Psoas muscle (tissue), 8 donors: ENCODE measurements around the gene TENT5A. TPM values are rescaled to one million over a fixed set of nuclear protein-coding genes. Genes with fewer than 3 reads are reported as not detected.

Source experiments
- ATAC-seq, 4 donors: fragments of 200-7000 bp; cut with Tn5 transposase; one replicate each; pipeline ENCODE4 v1.9.1; 2020; ENCODE audit warnings: moderate library complexity in 3 of 4, mild to moderate bottlenecking in 2 of 4
- DNase-seq, 2 donors: peaks; one replicate each; pipeline ENCODE4 v3.0.0-alpha.2; 2020
- H3K27ac ChIP-seq: fragments of 200-600 bp; one replicate; pipeline ENCODE4 v1.8.0; 2022
- H3K27me3 ChIP-seq, 3 donors: fragments of 200-600 bp in 1 of 3; one replicate each; pipeline versions ENCODE4 v1.6.1 to v1.8.0; 2013 to 2022; ENCODE audit warnings: low read length in 2 of 3, mild to moderate bottlenecking in 2 of 3, moderate library complexity in 1 of 3; ENCODE audit not compliant: insufficient read depth in 3 of 3
- H3K36me3 ChIP-seq, 2 donors: fragments of 200-600 bp in 1 of 2; one replicate each; pipeline versions ENCODE4 v1.6.1 to v1.8.0; 2013 to 2022; ENCODE audit warnings: low read depth in 1 of 2, mild to moderate bottlenecking in 1 of 2, moderate library complexity in 1 of 2; ENCODE audit not compliant: insufficient read depth in 1 of 2
- H3K4me1 ChIP-seq: fragments of 200-600 bp; one replicate; pipeline ENCODE4 v1.8.0; 2022
- H3K4me3 ChIP-seq: fragments of 200-600 bp; one replicate; pipeline ENCODE4 v1.8.0; 2022; ENCODE audit warnings: mild to moderate bottlenecking
- H3K9me3 ChIP-seq: fragments of 200-600 bp; one replicate; pipeline ENCODE4 v1.8.0; 2022
- CTCF ChIP-seq: fragments of 200-600 bp; IDR thresholded peaks from one replicate; pipeline ENCODE4 v1.8.0; 2022; ENCODE audit warnings: antibody characterized with exemption
- WGBS, 3 donors: extraction: QIAGEN DNeasy Blood & Tissue Kit; methylation state at CpG; one replicate each; pipeline versions ENCODE4 v1.1.6 to v1.1.7; 2013; 5-methylcytosine and 5-hydroxymethylcytosine counted together
- intact Hi-C, 2 donors: fragments of 100-400 bp; cut with DNase I; formaldehyde crosslinking; loops; one replicate each; pipeline versions ENCODE4 v1.11.0 to v1.14.2; 2022
- polyA plus RNA-seq, 3 donors: library from polyadenylated mRNA; stranded (reverse); fragments of 200-250 nt; gene quantifications; one replicate each; pipeline ENCODE4 v1.2.3, GENCODE V29; 2013
- total RNA-seq, 4 donors: library from RNA; stranded (reverse); fragmentation: NEBNext Ultra II Directional in 2 of 4; extraction: Animal tissue kit (Norgen Biotek cat#: 25700) in 2 of 4; gene quantifications; one replicate each; pipeline versions ENCODE4 v1.2.1 to v1.2.4, GENCODE V29; 2021 to 2023
- donor health status: healthy with polysubstance abuse.
- donor health status: DM: no; HTN: no; CAD: no; lungs with moderate emphysema.
- donor health status: Bipolar disorder and iron deficiency.
- donor health status: healthy.
- donor health status: DM: yes; HTN: yes; CAD: no.
- donor health status: DM: no; HTN: no; CAD: no.
- donor health status: DM: no; HTN: no; CAD: no.
- donor health status: DM: yes; HTN: yes; CAD: no.

The TENT5A gene
- total and polyA plus RNA-seq, 7 donors = 0.94 to 4.3 (median 2.1) TPM

GRCh38 chr6:81797591-81797990 lies 45.1 kb upstream of the TENT5A start:
- ATAC-seq (no peak), DNase-seq (no peak)
- no peak for TF ChIP-seq CTCF
- Histone ChIP-seq H3K27ac (no peak overlapping the region), H3K4me1 (no peaks in the 10 kb centered on the region), H3K27me3 (no peaks in the 10 kb centered on the region), H3K9me3 (peaks cover 4% of the 10 kb centered on the region), H3K4me3 (no peak overlapping the region), H3K36me3 (no peaks in the 10 kb centered on the region)
- intact Hi-C loops = no loop called here
- WGBS, 3 donors = 57 to 73% (median 67%) methylated on average over 1 of the region's 1 CpG

- ATAC-seq = no peak
- DNase-seq = no peak
- no peak for TF ChIP-seq CTCF
- Histone ChIP-seq H3K27ac (no peak overlapping the region), H3K4me3 (no peak overlapping the region), H3K9me3 (peaks cover 4% of the 10 kb centered on the region), H3K36me3 (no peaks in the 10 kb centered on the region), H3K27me3 (no peaks in the 10 kb centered on the region), H3K4me1 (no peaks in the 10 kb centered on the region)
- 85 to 96% (median 89%) methylated on average over 1 of the region's 1 CpG for WGBS, 3 donors
- intact Hi-C loops = no loop called here
Observed at GRCh38 chr6:81795890-81796289, 43.4 kb upstream of the TENT5A start.

GRCh38 chr6:81793821-81794475 lies 41.5 kb upstream of the TENT5A start:
- peaks cover 4% of the 10 kb centered on the region for H3K9me3 ChIP-seq
- no peak overlapping the region for H3K27ac ChIP-seq
- TF ChIP-seq CTCF = no peak
- 43 to 68% (median 51%) methylated on average over 4 of the region's 4 CpGs for WGBS, 3 donors
- H3K27me3 ChIP-seq = no peaks in the 10 kb centered on the region
- DNase-seq = no peak
- intact Hi-C loops = no loop called here
- H3K4me3 ChIP-seq = no peak overlapping the region
- H3K36me3 ChIP-seq = no peaks in the 10 kb centered on the region
- no peak for ATAC-seq
- no peaks in the 10 kb centered on the region for H3K4me1 ChIP-seq

GRCh38 chr6:81792826-81793225 lies 40.3 kb upstream of the TENT5A start:
- no peaks in the 10 kb centered on the region for H3K4me1 ChIP-seq
- no peak for DNase-seq
- H3K36me3 ChIP-seq = no peaks in the 10 kb centered on the region
- peaks cover 4% of the 10 kb centered on the region for H3K9me3 ChIP-seq
- WGBS, 3 donors = 79 to 86% (median 82%) methylated on average over 1 of the region's 1 CpG
- no peak for TF ChIP-seq CTCF
- H3K4me3 ChIP-seq = no peak overlapping the region
- ATAC-seq = no peak
- intact Hi-C loops = no loop called here
- no peaks in the 10 kb centered on the region for H3K27me3 ChIP-seq
- no peak overlapping the region for H3K27ac ChIP-seq

- intact Hi-C loops = no loop called here
- WGBS, 3 donors = 74 to 82% (median 79%) methylated on average over 2 of the region's 2 CpGs
- Histone ChIP-seq H3K27ac (no peak overlapping the region), H3K4me1 (no peaks in the 10 kb centered on the region), H3K9me3 (peaks cover 4% of the 10 kb centered on the region), H3K4me3 (no peak overlapping the region), H3K27me3 (no peaks in the 10 kb centered on the region), H3K36me3 (no peaks in the 10 kb centered on the region)
- no peak for TF ChIP-seq CTCF
- no peak for ATAC-seq
- no peak for DNase-seq
Observed at GRCh38 chr6:81791756-81792155, 39.3 kb upstream of the TENT5A start.
